ENCODE results near the gene ABCG8.

DNA sequence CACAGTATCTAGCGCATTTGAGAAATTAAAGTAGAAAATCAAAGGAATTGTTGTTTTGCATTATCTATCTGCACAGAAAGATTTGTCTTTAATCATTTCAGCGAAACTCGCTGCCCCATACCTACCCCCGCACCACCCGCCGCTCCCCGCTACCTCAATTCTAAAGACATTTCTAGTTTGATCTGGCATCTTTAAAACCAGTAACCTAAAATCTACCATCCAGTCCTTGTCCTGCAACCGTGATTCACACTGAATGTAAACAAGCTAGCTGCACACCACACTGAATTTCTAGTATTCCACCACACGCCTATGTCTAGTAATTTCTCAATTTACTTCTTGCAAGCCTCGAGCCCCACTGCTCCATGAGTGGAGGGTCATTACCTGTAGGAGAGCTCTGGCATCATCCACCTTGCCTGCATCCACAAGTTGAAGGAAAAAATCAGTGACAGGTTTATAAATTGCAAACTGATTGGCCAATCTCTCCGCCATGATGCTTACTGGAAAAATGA, 60.1 kb downstream of the ABCG8 start:
- TF ChIP-seq CTCF (IDR thresholded peaks at IDR 0.05 in 4 of 5, conservative IDR thresholded peaks at IDR 0.05 in 1 of 5) (no peak), POLR2A (IDR thresholded peaks at IDR 0.05) (no peak)

All from gastrocnemius medialis (tissue), 4 donors.